GM19328 (cell line): ENCODE measurements around the gene SRD5A3.

Experiments
- ATAC-seq: cut with Tn5 transposase; IDR thresholded peaks from one replicate; pipeline ENCODE4 v1.9.1; 2021; ENCODE audit warnings: mild to moderate bottlenecking, moderate library complexity; ENCODE audit not compliant: unreplicated experiment

Gene SRD5A3

DNA sequence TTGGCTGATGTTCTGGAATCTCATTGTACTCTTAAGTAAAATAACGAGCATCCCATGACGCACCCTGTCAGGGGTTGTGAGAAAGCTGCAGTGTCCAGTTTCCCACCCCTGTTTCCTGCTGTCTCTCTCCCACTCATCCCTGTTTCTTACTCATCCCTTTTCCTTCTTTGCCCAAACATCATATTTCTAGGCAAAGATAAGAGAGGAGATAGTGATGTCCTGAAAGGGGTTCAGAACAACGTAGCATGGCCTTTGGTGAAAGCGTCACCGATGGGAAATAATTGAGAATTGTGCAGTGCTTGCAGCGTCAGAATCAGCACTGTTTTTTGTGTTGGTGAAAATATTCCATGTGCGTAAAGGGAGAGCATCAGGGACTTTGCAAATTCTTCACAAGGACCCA is 26.2 kb downstream of the SRD5A3 start:
- ATAC-seq = no peak

DNA sequence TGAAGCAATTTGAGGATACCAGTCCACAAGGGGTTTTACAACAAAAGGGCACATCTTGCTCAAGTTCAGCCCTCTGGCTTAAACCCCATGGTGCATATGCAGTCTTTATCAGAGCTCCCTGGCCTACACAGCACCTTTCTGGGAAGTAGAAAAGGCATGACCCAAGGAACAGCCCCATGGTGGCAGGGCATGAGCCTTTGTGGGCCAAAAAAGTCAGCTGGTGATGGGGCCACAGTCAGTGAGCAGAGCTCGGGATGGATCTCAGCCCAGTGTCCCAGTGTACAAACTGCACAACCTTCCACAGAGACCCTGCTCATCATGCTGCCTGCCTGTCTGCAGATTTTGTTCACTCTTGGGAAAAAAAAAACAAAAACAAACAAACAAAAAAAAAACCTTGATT is 27.4 kb downstream of the SRD5A3 start:
- no peak for ATAC-seq

DNA sequence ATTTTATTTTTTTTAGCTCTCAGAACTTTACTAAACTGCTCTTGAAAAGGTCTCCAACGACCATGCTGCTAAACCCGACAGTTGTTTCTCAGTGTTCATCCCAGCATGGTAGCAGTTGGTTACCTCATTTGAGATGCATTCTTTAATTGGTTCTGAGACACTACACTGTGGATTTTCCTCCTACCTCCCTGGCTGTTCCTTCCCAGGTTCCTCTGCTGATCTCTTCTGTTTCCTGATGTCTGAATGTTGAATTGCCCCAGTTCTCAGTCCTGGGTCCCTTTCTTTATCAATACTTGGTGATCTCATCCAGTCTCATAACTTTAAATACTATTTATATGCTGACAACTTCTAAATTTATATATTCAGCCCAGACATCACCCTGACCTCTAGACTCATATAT is 30.7 kb downstream of the SRD5A3 start:
- ATAC-seq = no peak

DNA sequence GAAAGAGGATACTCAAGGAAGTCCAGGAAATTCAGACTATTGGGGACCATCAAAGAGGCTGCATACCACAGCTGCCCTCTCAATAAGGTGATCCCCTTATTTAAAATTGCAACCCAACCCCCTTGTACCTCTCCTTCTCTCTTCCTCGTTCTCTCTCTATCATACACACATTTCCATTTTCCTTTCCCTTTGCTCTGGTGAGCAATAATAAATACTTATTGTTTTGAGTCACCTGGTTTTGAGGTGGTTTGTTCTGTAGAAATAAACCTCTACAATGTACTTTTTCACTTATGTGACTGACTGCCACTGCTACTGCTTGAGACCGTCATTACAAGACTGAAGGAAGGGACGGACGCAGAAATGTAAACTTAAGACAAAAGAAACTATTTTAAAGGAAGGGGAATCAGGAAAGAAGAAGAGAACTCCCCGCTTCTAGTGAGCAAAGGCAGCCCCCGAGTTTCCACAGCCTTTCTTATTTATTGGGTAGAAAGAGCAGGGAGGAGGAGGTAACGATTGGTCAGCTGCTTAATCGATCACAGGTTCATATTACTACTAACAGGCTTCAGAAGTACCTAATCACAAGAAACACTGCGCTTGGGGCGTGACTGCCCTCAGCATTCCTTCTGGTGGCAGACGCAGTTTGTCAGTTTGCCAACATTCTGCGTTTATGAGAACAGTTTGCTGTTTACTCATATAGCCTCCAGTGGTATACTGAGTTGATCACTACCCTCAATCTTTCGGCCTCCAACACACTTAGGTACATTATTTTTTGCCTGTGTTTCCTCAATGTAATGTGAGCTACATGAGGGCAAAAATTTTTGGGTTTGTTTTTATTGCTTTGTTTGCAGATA is 32.8 kb downstream of the SRD5A3 start:
- no peak for ATAC-seq

DNA sequence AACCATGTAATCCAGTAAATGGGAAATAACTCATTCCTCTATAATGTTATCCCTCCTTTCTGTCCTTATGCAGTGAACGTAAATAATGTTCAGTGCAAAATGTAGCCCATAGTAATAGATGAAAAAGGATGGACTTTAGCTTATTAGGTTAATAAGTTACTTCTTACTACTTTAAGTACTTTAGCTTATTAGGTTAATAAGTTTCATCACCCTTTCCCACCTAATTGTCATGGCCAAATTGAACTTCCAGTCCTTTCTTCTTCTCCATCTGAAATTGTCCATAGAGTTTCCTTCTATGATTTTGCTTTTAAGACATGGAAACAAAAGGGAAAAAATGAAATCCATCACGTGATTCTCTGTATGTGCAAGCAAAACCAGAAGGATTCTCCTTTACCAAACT is 34.5 kb downstream of the SRD5A3 start:
- no peak for ATAC-seq

DNA sequence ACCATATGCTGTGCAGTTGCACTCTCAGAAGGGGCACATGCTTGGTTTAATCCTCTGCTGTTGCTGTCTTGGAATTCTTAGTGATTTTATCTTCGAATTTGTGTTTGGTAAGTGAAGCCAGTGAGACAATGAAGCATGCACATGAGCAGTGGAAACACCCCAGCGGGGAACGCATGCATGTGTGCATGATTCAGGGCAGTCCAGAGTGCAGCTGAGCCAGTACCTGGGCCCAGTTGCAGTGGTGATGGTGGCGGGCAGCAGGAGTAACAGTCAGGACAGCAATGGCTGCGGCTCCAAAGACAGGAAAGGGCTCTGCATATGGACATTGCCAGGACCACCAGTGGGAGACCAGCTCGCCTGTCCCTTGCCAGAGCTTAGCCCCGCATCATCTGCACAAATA is 35.5 kb downstream of the SRD5A3 start:
- ATAC-seq = no peak

DNA sequence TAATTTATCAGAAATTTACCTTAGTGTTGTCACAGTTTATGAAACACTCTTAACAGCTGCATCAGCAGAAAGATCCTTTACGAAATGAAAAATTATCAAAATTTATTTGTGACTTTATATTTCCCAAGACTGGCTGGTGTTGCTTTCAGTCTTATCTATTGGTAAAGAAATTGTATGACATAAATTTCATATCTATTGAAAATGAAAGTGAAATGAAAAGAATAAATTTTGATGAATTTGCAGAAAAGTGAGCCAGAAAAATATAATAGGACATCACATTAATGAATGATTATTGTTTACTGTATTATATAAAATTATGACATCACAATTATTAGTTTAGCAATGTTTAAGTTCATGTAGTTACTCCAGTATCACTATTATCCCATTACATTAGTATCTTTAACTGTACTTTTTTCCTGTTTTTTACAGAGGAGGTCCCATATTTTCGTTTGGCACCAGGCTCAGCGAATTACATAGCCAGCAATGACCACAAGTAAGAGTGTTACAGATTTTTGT is 36.5 kb downstream of the SRD5A3 start:
- no peak for ATAC-seq

DNA sequence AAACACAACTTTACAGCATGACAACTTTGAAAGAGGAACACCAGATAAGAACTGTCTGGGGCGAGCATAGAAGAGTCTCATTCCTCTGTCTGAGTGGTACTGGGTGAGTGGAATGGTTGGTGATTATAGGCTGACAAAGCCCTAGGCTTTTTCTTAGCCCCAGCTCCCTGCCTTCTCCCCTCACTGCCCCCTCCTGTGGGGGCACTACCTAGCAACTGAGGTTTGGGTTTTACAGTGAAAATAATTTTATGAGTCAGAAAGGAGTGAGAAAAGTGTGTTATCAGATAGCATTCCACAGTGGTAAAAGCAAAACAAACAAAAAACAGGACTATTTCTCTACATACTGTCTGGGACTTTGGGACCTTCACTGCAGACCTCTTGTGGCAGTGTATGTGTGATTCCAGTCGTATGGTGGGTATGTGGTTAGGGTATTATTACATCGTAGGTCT is 39.2 kb downstream of the SRD5A3 start:
- no peak for ATAC-seq

DNA sequence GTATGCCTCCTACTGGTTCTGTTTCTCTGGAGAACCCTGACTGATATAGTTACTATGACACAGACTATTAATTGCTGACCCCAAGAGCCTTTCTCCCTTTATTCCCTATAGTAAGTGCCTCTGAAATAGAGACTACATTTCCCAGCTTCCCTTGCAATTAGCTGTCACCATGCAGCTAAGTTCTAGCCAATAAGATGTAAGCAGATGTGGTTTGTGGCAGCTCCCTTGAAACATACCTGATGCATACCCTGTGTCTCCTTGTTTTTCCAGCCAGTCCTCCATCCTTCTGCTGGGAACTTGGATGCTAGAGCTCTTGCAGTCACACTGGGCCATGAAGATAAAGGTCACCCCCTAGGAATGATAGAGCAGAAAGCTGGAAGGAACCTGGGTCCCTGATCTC is 40.0 kb downstream of the SRD5A3 start:
- peak; percentile 94 for ATAC-seq

DNA sequence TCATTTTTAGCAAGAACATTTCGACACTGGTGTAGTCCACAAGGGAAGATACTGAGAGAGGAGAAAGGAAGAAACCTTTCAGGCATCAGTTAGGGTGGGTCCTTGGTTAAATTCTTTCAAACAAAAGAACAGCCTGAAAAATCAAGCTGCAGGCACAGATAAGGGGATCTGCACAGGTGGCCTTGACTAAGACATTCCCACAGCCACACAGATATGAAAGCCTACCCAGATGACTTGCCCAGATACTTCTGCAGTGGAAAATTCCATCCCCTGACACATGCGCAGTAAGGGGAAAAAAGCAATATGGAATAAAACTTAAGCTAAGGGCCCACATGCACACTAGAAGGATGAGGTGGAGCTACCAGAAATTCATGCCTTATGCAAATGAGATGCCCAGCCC is 40.8 kb downstream of the SRD5A3 start:
- no peak for ATAC-seq

DNA sequence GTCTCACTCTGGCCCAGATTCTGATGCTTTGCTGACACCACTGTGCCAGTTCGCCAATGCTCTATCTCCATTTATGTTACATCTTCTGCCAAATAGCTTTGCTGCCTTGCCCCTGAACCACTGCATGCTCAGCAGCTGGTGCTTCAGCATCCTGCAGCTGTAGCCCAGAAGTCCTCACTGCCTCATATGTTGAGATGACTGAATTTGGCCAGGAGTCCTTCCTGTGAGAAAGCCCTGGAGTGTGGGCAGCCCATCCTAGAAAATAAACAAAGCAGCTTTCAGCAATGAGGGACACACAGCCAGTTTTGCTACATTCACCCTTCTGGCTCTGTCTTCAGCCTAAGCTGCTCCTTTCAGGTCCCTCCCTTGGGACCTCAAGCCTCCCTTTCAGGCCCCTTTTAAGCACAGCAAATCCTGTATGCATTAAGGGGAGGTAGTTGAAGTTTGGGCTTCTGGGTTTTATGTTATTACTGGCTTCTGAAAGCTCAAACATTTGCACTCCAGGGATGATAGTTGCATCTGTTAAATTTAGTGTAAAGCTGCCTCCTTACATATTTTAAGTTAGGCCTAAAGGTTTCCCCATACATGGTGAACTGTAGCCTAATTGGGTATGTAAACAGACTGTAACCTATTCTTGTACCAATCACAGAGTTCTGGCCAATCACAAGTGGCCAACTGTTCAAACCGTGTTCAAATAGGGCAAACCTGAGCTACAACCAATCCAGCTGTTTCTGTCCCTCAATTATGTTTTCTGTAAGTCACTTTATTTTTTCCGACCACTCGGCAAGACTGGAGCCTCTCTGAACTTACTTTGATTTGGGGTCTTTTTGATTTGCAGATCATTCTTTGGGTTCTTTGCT is 47.6 kb downstream of the SRD5A3 start:
- ATAC-seq = no peak

DNA sequence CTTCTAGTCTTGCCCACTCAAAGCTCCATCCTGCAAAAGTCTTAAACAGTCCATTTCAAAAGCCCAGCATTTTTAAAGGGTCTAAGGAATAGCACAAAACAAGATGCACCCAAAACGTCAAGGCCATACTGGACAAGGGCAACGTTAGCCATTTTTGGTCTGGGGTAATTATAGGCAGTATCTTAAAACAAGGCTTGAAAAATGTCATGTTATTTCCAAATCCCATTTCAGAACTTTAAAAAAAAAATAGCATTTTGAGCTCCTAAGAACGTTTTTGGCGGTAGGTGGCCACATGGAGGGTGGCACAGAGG is 49.1 kb downstream of the SRD5A3 start:
- no peak for ATAC-seq

DNA sequence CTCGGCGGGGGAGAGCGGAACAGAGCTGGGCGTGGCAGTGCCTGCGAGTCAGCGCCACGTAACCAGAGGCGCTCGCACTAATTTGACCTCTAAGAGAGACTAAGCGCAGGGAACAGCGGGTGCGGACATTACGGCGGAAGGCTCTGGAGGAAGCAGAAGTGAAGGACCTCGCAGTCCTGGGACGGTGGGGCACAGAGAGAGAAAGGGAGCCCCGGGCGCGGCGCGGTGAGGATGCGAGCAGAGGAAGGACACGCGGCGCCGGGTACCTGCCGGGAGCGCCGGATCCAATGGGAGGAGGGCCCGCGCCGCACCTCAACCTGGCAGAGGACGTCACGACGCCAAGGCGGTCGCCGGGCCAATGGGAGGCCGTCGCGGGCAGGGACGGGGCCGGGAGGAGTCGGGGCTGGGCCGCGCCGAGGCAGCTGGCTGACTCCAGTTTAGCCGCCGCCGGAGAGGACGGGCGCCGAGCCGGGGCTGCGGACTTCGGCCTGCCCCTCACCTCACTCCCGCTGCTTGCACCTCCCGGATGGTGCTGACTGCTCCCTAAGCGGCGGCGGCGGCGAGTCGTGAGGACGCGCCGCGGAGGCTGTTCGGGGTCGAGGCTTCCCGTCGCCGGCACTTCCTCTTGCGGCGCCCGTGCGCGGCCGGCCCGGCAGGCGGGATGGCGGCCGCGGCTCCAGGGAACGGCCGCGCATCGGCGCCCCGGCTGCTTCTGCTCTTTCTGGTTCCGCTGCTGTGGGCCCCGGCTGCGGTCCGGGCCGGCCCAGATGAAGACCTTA is 49.7 kb downstream of the SRD5A3 start, which contains the start of gene TMEM165:
TSS of gene TMEM165 (plus strand) at position 429 of the 779 bp plus-strand sequence. CDS start at position 662, 233 bp downstream.
- peak; percentile 94 for ATAC-seq

DNA sequence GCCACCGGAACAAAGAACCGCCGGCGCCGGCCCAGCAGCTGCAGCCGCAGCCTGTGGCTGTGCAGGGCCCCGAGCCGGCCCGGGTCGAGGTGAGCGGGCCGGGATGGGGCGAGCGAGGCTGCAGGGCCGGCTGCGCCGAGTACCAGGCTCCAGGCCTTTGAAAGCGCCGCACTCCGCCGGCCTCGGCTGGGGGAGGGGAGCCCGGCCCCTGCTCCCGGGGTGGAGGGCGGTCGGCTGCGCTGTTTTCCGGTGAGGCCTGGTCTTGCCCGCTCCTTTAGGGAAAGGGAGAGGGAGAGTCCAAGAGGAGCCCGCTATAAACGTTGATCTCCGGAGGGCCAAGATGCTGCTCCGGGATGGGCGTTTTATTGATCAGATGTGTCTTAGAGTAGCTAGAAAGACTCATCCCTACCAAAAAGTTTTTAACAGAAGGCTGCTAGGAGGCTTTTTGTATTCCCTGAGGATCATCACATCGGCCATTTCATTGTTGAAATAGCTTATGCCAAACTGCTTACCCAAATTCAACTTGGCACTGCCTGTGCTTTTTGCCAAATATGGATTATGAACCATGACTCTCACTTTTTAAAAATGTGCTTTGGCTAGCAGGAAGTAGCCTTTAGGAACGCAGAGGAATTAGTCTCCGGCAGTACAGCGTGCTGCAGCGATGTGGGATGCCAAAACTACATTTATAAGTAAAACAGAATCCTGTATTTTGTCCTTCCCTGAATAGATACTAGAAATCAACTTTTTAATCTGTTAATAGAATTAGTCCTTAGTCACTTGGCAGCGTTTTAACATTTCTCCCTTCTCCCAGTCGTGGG is 50.5 kb downstream of the SRD5A3 start:
- peak; percentile 20 for ATAC-seq

DNA sequence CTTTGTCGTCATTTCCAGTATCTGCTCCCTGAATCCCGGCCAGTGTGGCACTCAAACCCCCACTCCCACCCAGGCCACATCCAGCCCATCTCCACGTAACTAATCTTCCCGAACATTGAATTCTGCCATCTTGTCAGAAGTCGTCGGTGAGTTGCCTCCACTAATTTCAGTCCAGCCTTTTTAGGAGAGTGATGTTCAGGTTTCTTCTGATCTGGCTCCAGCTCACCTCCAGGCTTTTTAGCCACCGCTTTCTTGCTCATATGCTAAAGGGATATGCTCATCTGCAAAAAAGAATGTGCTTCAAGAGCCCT is 51.0 kb downstream of the SRD5A3 start:
- ATAC-seq = no peak

DNA sequence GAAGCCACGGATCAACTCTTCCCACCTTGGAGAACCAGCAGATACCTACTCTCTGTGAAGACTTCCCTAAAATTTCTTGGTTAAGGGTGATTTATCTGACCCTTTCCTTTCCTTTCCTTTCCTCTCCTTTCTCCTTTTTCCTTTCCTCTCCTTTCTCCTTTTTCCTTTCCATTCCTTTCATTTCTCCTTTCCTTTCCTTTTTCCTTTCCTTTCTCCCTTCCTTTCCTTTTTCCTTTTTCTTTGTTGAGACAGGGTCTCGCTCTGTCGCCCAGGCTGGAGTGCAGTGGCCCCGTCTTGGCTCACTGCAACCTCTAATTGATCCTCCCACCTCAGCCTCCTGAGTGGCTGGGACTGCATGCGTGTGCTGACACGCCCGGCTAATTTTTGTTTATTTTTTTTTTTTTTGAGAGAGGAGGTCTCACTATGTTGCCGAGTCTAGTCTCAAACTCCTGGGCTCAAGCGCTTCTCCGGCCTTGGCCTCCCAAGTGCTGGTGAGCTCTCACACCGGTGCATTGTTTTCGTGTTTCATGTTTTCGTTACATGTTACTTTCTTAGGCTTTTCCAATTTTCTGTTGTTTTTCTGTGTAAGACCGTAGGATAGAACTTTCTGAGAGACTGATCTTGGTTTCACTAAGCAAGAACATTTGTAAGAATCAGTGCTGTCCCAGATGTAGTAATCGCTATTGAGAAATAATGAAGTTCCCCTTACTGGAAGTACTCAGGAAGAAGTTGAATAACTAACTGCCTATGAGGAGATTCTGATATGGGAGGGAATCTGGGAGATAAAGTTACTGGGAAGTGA is 51.7 kb downstream of the SRD5A3 start:
- ATAC-seq = no peak

DNA sequence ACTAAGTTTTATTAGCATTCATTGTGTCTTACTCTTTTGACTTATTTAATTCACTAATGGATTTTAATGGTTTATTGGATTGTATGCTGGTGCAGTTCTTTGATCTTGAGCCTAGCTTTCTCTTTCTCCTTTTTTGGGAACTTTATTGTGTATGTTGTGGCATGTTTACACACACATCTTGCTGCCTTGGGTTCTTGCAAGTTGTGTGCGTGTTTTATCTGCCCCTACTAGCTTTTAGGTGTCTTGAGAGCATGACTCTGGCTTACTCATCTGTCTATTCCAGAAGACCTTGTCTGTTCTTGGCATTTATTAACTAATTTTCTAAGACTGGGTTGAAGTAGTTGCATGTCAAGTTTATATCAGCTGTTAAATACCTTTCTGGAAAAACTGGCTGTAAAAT is 52.4 kb downstream of the SRD5A3 start:
- no peak for ATAC-seq

DNA sequence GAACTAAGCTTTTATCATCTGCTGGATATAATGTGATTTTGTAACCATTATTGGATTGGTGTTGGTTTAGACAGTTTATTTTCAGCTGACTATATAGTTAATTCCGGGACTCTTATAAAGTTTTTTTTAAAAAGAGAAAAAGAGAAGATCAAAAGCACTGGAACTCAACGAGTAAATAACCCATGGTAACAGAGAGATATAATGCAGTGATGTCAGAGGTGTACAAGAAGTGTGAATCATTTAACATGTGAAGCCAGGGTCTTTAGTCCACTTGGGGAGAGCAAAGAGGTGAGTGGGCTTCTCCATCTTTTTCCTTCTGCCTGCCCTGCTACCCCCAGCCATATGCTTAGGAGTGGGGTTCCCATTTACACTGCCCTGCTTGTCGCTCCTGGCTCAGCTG is 52.9 kb downstream of the SRD5A3 start:
- ATAC-seq = no peak

DNA sequence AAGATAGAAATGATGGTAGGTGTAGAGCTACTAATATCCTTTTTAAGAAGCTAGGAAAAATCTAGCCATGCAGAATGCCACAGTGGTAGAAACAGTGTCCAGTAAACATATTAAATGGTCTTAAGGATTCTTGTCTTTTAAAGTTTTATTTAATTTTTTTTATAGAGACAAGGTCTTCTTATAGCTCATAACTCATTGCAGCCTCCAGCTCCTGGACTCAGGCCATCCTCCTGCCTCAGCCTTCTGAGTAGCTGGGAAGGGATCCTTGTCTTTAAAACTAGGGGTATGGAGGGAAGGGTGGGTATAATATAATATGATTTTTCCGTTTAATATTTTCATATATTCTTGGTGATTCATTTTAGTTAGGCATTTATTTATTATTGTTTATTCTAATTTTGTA is 53.5 kb downstream of the SRD5A3 start:
- ATAC-seq = no peak

DNA sequence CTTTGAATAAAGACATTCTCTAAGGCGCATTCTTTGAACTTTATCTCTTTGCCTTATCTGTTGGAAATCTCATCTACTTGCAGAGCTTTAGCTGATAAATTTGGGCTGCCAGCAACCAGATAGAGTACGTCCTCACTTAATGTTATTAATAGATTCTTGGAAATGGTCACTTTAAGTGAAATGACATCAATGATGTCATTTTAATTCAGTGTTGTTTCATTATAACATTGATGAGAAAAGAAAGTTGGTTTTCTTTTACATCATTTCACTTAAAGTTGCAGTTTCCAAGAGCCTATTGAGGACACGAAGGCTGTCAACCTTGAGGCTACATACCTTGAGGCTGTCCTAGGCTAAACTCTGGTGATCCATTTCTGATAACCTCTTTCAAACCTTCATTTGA is 59.0 kb downstream of the SRD5A3 start:
- ATAC-seq = no peak
